Tongue (tissue), 2 donors: ENCODE measurements around the gene ZNF300. TPM values are rescaled to one million over a fixed set of nuclear protein-coding genes. Genes with fewer than 3 reads are reported as not detected.
"Not testable (repeated sequence)": the region's sequence is repeated elsewhere in the genome, so short reads cannot be mapped to it uniquely, and the experiment has no call there.

Experiments
- DNase-seq: peaks from one replicate; pipeline ENCODE4 v3.0.0-alpha.2; 2015
- total RNA-seq: library from RNA; depleted of rRNA; stranded (reverse); fragments of >200 nt; gene quantifications from one replicate; pipeline ENCODE4 v1.2.3, GENCODE V29; 2014

ZNF300 gene
- total RNA-seq, 1 donor from 2014 or later: 7.8 TPM

GRCh38 chr5:150845185-150845859, 59.5 kb downstream of the ZNF300 start:
- DNase-seq: not testable (repeated sequence)

Other genes starting within 250 kb of the ZNF300 start
- gene MYOZ3, start 243.7 kb downstream of the ZNF300 start, total RNA-seq: 51.5 TPM
- gene RBM22, start 203.9 kb downstream of the ZNF300 start, total RNA-seq: 37.2 TPM
- gene DCTN4, start 146.0 kb downstream of the ZNF300 start, total RNA-seq: 64.5 TPM
- gene SMIM3, start 126.2 kb downstream of the ZNF300 start, total RNA-seq: 7.8 TPM
- gene IRGM, start 58.5 kb downstream of the ZNF300 start, total RNA-seq: not detected
- 160 TPM for gene GPX3, start 115.6 kb upstream of the ZNF300 start, total RNA-seq
- 75.0 TPM for gene TNIP1, start 176.1 kb upstream of the ZNF300 start, total RNA-seq